GM23248 (cell line): Measurements from ENCODE around the gene TSSK3.

ENCODE experiments used
- EZH2 ChIP-seq: fragments of 200-600 bp; sonication (generic); IDR thresholded peaks from 2 replicates; pipeline ENCODE4 v1.6.1; 2018; ENCODE audit warnings: antibody characterized with exemption, mild to moderate bottlenecking; ENCODE audit not compliant: insufficient read depth, poor library complexity, severe bottlenecking
- EZH2phosphoT487 ChIP-seq: fragments of 200-600 bp; sonication (generic); IDR thresholded peaks from 2 replicates; pipeline ENCODE4 v1.6.1; 2018; ENCODE audit warnings: antibody characterized with exemption, moderate library complexity, mild to moderate bottlenecking, low read depth; ENCODE audit not compliant: insufficient read depth

DNA sequence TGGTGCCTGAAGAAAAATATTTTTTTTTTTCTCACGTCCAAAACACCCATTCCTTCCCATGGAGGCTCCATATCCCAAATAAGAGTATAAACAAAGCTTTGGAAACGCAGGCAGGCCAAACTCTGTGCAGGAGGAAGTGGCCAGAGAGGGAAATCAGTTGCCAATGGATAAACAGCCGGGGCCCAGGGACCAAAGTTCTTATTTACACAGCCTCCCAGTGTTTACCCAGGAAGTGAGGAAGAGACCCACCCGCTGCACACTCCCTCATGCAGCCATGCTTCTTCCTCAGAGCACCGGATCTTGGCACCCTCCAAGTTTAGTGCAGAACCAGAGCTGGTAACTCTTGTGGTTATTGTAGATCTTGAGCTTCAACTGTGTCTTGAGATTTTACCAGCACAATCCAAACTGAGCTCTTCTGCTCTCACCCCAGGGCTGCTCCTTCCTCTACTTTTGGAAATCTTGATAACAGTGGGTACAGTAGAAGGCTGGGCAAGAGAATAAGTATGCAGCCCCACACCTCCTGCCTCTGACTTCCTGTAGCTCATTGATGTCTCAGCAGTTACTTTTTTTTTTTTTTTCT, 40.5 kb upstream of the TSSK3 start:
- TF ChIP-seq EZH2, result no peak
- no peak for TF ChIP-seq EZH2phosphoT487
